ENCODE measurements around the gene ADGRD1.

- TF ChIP-seq FOXP1 (CRISPR knock-in tag; IDR thresholded peaks at IDR 0.05; ENCODE audit: borderline replicate concordance) = no peak
- no peak for TF ChIP-seq USF2 (CRISPR knock-in tag; IDR thresholded peaks at IDR 0.05)
- TF ChIP-seq IRF2 (CRISPR knock-in tag; IDR thresholded peaks at IDR 0.05; ENCODE audit: borderline replicate concordance, low read depth) = no peak
- no peak for TF ChIP-seq CTCF (IDR thresholded peaks at IDR 0.05)
Observed at GRCh38 chr12:131153016-131153415, 199.3 kb downstream of the ADGRD1 start.

Measured in WTC11 (cell line).